HUES64 (cell line): Measurements from ENCODE around the gene SHOX.

Experiments used
- H3K27ac ChIP-seq: 2 replicates; pipeline ENCODE4 v1.7.0; 2013; ENCODE audit warnings: low read depth, low read length, inconsistent platforms
- H3K27me3 ChIP-seq: 2 replicates; pipeline ENCODE4 v1.6.1; 2013; ENCODE audit warnings: mild to moderate bottlenecking, low read length; ENCODE audit not compliant: insufficient read depth
- H3K36me3 ChIP-seq: 2 replicates; pipeline ENCODE4 v1.6.1; 2013; ENCODE audit warnings: mild to moderate bottlenecking, low read length; ENCODE audit not compliant: insufficient read depth
- H3K4me1 ChIP-seq: 2 replicates; pipeline ENCODE4 v1.6.1; 2013; ENCODE audit warnings: mild to moderate bottlenecking, low read length, moderate library complexity; ENCODE audit not compliant: insufficient read depth
- H3K4me3 ChIP-seq: 2 replicates; pipeline ENCODE4 v1.5.1; 2013; ENCODE audit warnings: mild to moderate bottlenecking, low read length, moderate library complexity
- H3K9ac ChIP-seq: 2 replicates; pipeline ENCODE4 v1.6.1; 2013; ENCODE audit warnings: mild to moderate bottlenecking, low read depth, low read length
- H3K9me3 ChIP-seq: 2 replicates; pipeline ENCODE4 v1.6.1; 2013; ENCODE audit warnings: low read depth, low read length; ENCODE audit not compliant: insufficient read depth
- WGBS: fragments of 150-250, 120-280 bp; methylation state at CpG from one replicate; pipeline ENCODE4 v1.1.7; 2013; ENCODE audit warnings: missing lambda C conversion rate; 5-methylcytosine and 5-hydroxymethylcytosine counted together

The SHOX gene

GRCh38 chrX:701673-702072, 71.1 kb downstream of the SHOX start:
- WGBS = 93% methylated on average over 5 of the region's 5 CpGs
- no peak overlapping the region for H3K4me3 ChIP-seq
- no peaks in the 10 kb centered on the region for H3K36me3 ChIP-seq
- H3K27ac ChIP-seq = no peak overlapping the region
- H3K9me3 ChIP-seq = peaks cover 14% of the 10 kb centered on the region; the same call in 1 of the 2 replicates
- no peak overlapping the region for H3K9ac ChIP-seq
- peaks cover 7% of the 10 kb centered on the region; the same call in 1 of the 2 replicates for H3K4me1 ChIP-seq
- no peaks in the 10 kb centered on the region for H3K27me3 ChIP-seq

- Histone ChIP-seq H3K4me3 (no peak overlapping the region), H3K9ac (no peak overlapping the region), H3K9me3 (peaks cover 14% of the 10 kb centered on the region; the same call in 1 of the 2 replicates), H3K4me1 (peaks cover 7% of the 10 kb centered on the region; the same call in 1 of the 2 replicates), H3K27me3 (no peaks in the 10 kb centered on the region), H3K27ac (no peak overlapping the region), H3K36me3 (no peaks in the 10 kb centered on the region)
- WGBS = 94% methylated on average over 2 of the region's 2 CpGs
Observed at GRCh38 chrX:703466-703865, 72.9 kb downstream of the SHOX start.

GRCh38 chrX:703866-704265, 73.3 kb downstream of the SHOX start:
- Histone ChIP-seq H3K4me1 (peaks cover 7% of the 10 kb centered on the region; the same call in 1 of the 2 replicates), H3K9ac (no peak overlapping the region), H3K9me3 (peaks cover 14% of the 10 kb centered on the region; the same call in 1 of the 2 replicates), H3K4me3 (no peak overlapping the region), H3K36me3 (no peaks in the 10 kb centered on the region), H3K27ac (no peak overlapping the region), H3K27me3 (no peaks in the 10 kb centered on the region)
- WGBS = 89% methylated on average over 3 of the region's 3 CpGs
